HG02884 (cell line): ENCODE results near the gene MACROD2.

ENCODE experiments used
- ATAC-seq: cut with Tn5 transposase; IDR thresholded peaks from one replicate; pipeline ENCODE4 v1.9.1; 2021; ENCODE audit warnings: mild to moderate bottlenecking, moderate library complexity; ENCODE audit not compliant: unreplicated experiment

The MACROD2 gene

DNA sequence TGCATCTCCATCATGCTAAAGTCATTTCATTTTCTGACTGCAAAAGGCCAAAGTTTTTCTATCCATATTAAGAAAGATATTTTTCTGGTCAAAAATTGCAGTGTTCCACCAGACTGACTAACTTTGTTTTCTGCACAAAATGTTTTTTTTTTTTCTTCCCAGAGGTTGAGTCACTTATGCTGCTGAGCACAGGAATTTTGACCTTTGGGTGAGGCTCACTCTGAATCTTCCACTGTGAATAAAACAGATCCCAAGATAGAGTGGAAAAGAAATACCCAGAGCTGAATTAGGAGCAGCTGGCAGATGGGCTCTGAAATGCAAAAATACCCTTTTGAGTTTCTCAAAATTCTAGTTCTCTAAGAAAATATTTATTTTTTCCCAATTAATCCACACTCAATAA is 1581.1 kb downstream of the MACROD2 start:
- no peak for ATAC-seq

DNA sequence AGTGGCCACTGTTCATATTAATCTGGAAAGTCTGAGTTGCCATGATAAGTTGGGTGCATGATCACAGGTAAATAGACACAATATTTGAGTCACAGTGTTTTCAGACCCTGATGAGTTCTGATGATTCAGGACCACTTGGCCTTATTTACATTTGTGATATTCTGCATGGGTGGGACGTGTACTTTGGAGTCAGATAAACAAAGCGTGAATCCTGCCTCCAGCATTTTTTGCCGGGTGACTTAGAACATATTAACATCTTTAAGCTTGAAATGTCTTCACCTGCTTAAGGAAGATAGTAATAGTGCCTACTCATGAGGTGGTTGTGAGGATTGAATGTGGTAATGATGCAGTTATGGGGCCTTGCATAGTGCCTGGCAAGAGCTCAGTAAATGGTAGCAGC is 1582.8 kb downstream of the MACROD2 start:
- no peak for ATAC-seq

- no peak for ATAC-seq
Observed at GRCh38 chr20:15579688-15580087, 1584.4 kb downstream of the MACROD2 start.

DNA sequence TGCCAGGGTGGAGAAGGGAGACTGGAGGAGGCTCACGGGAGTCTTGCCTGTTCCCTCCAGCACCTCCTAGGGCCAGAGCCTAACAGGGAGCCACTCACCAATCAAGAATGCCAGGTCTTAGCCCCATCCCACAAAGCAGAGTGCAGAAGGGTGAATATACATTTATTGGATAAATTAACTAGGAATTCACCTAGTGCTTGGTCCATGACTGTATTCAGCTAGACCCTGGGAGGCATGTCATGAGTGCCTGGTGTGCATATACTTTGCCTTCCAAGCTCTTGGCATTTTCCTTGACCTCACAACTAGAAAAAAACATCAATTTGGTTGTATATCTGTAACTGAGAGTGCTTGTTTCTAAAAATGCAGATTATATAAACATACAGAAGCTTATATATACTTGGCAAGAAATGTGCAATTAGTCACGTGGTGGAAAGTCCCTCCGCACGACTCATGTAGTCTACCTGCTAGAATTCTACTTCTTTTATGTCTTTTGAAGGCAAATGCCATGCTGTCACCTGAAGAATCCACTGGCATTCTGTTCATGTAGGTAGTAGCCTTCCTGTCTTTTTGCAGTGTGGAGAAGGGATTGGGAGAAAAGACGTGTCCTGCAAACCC is 1586.9 kb downstream of the MACROD2 start:
- ATAC-seq, result no peak

DNA sequence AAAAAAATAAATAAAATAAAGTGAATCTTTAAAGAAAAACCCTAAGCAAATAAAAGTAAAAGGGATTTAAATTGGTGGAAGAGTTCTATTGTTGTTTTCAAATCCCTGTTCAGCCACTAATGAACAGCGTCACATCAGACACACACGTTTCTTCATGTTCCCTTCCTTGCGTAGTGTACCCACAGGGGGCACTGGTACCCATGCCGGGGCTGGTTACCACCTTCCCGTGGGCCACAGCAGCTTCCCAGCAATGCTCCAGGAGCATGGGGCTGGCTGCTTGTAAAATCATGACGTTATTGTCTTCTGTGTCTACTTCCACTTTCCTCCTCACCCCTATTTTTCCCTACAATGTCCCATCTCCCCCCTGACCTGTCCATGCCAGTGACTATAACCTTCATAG is 1589.2 kb downstream of the MACROD2 start:
- ATAC-seq, result no peak

- no peak for ATAC-seq
Observed at GRCh38 chr20:15593081-15593480, 1597.8 kb downstream of the MACROD2 start.

GRCh38 chr20:15594158-15594695 is 1598.9 kb downstream of the MACROD2 start:
- no peak for ATAC-seq

- no peak for ATAC-seq
Observed at GRCh38 chr20:15596220-15596890, 1601.0 kb downstream of the MACROD2 start.

GRCh38 chr20:15597306-15597705 is 1602.0 kb downstream of the MACROD2 start:
- no peak for ATAC-seq

GRCh38 chr20:15599961-15600360 is 1604.6 kb downstream of the MACROD2 start:
- no peak for ATAC-seq

DNA sequence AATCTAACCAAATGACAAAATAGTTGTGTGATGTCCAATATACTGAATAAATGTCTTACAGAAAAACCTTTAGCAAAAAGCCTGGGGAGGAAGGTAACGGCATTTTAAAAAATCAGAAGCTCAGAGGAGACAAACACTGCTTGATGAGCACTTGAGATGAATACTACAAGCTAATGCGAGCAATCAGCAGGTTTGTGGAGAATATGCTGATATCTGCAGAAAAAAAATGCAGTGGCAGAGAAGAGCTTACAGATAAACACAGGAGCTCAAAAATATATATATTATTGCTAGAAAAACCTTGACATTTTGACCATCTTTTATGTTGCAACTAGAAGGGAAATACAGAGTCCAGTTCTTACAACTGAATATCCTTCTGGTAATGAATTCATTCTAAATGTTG is 1605.2 kb downstream of the MACROD2 start:
- ATAC-seq, result no peak

GRCh38 chr20:15603506-15603905 is 1608.2 kb downstream of the MACROD2 start:
- ATAC-seq, result no peak

GRCh38 chr20:15603978-15604805 is 1608.9 kb downstream of the MACROD2 start:
- ATAC-seq, result no peak

GRCh38 chr20:15609921-15610320 is 1614.6 kb downstream of the MACROD2 start:
- ATAC-seq, result no peak

- peak; percentile 78 for ATAC-seq
Observed at GRCh38 chr20:15610787-15611186, 1615.5 kb downstream of the MACROD2 start.

GRCh38 chr20:15611541-15611940 is 1616.2 kb downstream of the MACROD2 start:
- ATAC-seq, result no peak

DNA sequence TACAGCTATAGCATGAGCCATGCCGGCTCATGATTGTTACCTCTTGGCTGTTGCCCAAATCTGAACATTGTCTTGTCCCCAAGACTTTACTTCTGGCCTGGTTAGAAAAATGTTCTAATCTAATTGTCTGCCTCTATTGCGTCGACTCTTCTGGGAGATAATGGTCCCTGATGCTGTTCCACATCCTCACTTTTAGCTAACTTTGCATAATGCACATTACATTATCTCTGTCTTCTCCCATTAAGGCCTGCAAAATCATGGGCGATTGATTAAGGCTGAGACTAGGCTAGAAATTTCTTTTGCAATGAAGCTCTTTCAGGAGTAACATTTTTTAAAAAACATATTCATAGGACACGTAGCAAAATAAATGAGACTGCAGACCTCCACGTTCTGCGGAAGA is 1616.9 kb downstream of the MACROD2 start:
- no peak for ATAC-seq

DNA sequence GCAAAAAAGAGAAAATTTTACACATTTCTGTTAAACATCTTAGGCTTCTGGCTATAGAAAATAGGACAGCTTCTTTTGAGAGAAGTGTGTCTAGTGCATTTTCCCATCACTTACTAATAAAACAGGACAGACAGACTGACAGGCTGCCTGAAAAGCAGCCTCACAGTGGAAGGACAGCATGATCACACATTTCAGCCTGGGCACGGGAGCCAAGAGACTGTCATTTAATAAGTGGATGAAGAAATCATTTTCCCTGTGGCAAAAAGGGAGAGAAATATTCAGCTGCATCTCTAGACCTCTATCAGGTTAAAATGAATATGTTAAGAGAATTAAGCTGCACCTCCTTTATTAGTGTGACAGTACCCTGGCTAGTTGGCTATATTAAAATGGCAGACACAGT is 1617.5 kb downstream of the MACROD2 start:
- ATAC-seq, result no peak

- no peak for ATAC-seq
Observed at GRCh38 chr20:15613530-15613929, 1618.2 kb downstream of the MACROD2 start.

DNA sequence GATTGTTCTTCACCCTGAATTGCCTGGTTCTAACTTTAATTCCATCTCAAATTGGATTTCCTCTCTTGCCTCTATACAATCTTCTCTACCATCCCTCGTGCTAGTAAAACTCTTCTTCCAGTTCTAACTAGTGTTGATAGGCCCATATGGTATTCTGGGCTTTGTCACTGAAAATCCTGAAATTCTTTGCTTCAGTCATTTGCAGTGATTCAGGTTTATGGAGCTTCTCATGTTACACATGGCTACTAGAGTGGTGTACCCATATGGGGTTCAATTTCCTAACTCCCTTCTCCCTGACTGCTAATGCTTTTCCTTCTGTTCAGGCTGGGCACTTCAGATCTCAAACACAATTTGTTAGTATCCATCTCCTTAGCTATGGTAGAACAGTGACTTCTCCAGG is 1621.3 kb downstream of the MACROD2 start:
- no peak for ATAC-seq

DNA sequence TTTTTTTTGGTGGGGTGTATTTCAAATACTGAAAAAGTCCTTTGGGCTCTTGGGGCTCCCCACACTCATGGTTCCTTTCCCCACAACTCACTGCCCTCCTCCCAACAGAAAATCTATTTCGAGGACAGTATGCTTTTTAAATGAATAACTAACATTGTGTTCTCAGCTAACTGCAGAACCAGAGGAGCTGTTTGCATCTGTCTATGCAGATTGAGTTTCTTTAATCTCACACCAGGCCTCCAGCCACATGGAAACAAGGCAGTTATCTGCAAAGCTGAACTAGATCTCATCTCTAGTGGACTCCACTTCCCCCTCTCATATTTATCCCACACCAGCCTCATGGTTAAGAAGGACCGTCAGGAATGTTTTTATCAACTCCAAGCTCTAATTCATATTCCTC is 1622.8 kb downstream of the MACROD2 start:
- no peak for ATAC-seq

DNA sequence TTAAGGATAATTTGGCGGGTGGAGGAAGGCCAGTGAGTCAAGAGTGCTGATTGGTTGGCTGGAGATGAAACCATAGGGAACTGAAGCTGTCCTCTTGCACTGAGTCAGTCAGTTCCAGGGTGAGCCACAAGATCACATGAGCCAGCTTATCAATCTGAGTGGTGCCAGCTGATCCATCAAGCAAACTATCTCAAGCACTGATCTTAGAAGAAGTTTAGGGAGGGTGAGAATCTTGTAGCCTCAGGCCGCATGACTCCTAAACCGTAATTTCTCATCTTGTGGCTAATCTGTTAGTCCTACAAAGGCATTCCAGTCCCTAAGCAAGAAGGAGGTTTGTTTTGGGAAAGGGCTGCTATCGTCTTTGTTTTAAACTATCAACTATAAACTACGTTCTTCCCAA is 1623.6 kb downstream of the MACROD2 start:
- ATAC-seq, result no peak
